HS-5 (cell line): ENCODE measurements around the gene VPS13C.

Source experiments
- DNase-seq: peaks from one replicate; pipeline ENCODE4 v3.0.0-alpha.2; 2012; ENCODE audit warnings: low read depth

The VPS13C gene

DNA sequence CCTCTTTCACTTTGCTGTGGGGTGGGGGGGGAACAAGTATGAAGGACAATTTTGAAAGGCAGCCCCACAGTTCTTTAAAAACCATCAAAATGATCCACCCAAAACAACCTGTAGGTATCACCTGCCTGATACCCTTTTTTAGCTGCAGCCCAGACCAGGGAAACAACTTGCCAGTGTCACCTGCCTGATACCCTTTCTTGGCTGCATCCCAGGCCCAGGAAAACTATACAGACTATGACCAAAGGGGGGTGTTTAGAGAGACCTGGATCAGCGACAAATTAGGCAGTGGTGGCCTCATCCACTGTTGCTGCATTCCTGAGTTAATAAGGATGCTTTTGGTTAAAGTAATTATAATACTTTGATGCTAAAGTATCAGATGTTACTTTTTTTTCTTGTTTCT lies 122.0 kb downstream of the VPS13C start:
- no peak for DNase-seq

DNA sequence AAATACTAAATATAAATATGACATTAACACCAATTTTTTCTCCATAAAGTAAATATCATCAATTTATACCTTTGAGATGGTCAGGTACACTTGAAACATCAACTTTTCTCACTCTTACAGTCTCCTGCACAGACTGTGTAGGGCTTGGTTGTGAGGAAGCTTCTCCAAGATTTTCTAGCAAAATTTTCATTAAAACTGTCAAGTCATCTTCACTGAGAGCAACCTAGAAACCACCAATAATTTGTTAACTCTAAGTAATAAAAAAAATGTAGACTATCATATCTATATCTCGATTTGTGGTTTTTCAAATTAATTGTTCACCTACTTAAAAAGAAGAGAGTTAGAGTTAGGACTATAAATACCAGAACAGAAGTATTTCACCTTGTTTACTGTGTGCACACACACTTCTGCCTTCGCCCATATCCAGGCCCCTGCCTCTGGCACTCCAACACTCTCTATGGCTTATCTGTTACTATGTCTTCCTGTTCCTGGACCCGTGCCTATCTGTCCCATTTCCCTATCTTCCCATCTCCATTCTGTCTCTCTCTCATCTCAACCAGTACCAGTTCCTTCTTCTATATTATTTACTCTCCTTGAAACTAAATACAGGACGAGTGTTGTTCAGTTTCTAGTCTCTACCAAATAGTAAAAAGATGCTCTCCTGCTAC lies 123.6 kb downstream of the VPS13C start:
- no peak for DNase-seq

- no peak for DNase-seq
These were observed 124.8 kb downstream of the VPS13C start for GRCh38 chr15:61935493-61935892.

DNA sequence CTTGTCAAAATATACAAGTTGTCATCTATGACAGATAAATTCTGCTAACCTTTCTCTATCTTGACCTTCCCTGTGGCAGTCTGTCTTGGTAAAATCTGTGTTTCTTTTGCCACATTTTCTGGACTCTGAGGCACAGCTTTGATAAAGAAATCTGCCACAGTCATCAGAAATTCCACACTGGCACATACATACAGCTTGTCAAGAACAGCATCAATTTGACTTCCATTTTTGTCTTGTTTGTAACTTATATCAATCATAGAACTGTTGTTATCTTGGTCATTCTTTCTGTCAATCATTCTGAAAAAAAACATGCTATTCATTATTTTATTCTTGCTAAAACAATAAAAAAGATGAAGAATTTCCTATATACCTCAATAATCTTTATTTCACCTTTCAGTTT lies 130.8 kb downstream of the VPS13C start:
- DNase-seq = no peak

GRCh38 chr15:61923173-61923572 lies 137.1 kb downstream of the VPS13C start:
- no peak for DNase-seq

GRCh38 chr15:61921093-61921492 lies 139.2 kb downstream of the VPS13C start:
- peak; percentile 14 for DNase-seq

DNA sequence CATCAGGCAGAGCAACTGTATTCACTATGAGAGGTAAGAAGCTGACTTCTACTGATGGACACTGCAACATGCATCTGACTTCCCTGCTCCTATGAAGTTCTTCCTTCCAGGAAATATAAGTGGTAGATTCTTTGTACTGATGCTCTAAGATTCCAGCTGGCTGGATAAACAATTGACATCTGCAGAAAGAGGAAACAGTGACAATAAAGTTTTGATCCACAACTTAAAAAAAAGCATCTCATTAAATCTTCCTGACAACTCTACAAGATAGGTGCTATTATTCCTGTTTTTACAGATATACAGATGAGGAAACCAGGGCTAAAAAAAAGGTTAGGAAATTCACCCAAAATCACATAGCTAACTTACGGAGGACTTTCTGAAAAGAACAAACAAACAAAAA lies 142.8 kb downstream of the VPS13C start:
- no peak for DNase-seq

GRCh38 chr15:61916104-61916503 lies 144.1 kb downstream of the VPS13C start:
- no peak for DNase-seq

- DNase-seq = no peak
These were observed 144.6 kb downstream of the VPS13C start for GRCh38 chr15:61915640-61916039.

DNA sequence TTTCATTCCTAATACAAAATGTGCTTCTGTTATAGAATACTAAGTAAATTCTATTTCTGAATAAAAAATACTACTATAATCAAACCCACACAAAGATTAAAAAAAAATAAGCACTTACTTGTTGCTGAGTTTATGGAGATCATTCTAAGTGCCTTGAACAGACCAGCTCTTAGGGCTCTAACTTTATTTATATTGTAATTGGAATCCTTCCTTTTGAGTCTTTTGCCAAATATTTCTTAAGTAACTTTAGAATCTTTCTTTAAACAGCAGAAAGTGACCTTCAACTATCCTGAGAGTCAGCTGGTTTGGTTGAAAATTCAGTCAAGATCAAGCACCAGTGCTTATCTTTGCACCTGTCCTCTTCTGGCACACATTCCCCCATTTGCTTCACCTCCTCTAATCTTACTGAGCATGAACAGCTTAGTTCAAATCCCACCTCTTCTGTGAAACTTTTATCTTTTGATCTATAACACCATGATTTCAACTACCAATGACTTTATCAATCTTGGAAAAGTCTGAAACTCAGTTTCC lies 149.3 kb downstream of the VPS13C start:
- DNase-seq = no peak

DNA sequence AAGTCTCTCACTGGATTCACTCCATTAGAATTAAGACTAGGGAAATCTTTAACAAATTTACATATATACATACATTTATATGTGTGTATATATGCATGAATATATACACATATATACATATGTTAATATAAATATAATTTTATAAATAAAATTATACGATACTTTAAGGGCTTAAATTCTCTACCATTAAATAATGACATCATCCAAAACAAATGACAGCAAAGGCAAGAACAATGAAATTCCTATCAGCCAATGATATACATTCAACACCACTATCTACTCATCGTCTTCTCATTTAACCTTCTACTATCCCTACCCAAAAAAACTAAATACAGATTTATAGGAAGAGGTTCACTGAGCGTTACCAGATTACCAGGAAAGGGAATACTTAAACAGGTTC lies 152.0 kb downstream of the VPS13C start:
- DNase-seq = no peak

GRCh38 chr15:61907753-61908086 lies 152.5 kb downstream of the VPS13C start:
- DNase-seq = no peak

GRCh38 chr15:61906961-61907752 lies 153.1 kb downstream of the VPS13C start:
- DNase-seq = no peak

- DNase-seq = no peak
These were observed 167.1 kb downstream of the VPS13C start for GRCh38 chr15:61893146-61893545.

DNA sequence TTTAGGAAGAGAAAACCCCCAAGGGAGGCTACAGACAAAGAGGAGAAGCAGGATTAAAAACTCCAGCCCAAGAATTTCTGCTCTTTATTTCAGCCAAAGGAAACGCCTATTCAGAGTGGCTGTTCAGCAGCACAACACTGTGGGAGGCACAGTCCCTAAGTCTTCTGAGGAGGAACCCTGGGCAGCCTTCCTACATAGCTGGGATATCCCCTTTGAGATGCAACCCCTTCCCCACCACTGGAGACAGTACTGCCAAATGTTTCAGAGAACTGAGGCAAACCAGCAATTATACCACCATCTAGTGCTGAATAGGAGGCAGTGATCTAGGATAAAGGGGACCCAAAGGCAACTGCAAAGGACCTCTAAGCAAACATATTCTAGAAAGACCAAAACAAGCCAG lies 168.1 kb downstream of the VPS13C start:
- DNase-seq = no peak

GRCh38 chr15:61890106-61890505 lies 170.1 kb downstream of the VPS13C start:
- DNase-seq = no peak

DNA sequence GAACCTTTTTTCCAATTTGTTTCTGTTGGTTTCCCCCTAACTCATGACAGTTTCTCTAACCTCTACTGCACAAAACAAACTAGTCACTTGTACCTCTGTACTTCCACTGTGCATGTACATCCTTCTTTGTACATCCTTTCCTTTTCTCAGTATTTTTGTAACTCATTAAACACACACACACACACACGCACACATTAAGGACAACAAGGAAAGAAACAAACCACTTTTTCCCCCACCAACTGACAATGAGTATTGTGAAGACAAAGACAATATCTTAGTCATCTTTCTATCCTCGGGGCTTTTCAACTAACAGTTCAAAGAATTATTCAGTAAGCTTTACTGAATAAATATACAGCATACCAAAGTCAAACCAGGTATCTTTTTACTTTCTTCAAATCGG lies 170.5 kb downstream of the VPS13C start:
- no peak for DNase-seq

GRCh38 chr15:61888074-61888780 lies 172.0 kb downstream of the VPS13C start:
- DNase-seq = no peak

DNA sequence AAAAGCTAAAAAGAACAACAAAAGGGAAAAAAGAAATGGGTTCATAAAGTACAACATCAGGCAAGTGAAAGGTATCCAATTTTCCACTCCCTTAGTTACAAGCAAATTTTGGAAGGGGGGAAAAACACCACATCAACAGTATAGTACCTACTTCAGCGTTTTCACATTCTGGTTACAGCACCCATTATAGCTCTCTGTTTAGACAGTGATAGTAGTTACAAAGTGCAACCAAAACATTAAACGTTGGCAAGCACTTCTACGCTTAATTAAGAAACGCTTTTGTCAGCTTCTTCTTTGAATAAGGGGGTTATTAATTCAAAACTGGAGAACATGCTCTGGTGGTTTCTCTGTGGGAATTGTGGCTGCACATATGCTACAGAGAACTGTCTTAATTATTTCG lies 180.2 kb downstream of the VPS13C start:
- DNase-seq = no peak

GRCh38 chr15:61879219-61879618 lies 181.0 kb downstream of the VPS13C start:
- DNase-seq = no peak

- DNase-seq = peak; percentile 18
These were observed 188.2 kb downstream of the VPS13C start for GRCh38 chr15:61871926-61872522.

DNA sequence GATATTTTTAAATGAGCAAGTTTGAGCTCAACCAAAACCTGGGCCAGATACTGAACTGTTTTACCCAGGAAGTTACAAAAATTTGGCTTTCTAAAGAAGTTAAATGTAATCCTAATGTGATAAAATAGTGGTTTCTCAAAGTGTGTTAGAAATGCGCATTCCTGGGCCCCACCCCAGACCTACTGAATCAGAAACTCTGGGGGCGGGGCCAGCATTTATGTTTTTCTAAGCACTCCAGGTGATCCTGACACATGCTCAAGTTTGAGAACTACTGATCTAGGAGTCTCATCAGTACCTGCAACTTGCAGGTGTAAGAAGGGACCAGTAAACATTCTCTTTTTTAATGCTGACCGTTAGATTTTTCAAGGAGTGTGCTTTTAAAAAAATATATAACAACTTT lies 190.6 kb downstream of the VPS13C start:
- no peak for DNase-seq

DNA sequence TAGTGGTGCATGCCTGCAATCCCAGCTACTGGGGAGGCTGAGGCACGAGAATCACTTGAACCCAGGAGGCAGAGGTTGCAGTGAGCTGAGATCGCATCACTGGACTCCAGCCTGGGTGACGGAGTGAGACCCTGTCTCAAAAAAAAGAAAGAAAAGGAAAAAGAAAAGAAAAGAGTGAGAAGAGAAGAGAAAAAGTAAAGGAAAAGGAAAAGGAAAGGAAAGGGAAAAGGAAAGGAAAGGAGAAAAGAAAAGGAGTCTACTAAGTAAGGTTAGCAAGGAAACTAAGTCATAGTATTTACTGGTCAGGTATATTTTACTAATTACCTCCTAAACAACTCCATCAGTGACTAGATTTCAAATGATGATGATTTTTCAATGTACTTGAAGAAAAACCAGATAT lies 198.3 kb downstream of the VPS13C start:
- no peak for DNase-seq
